HCT116 (cell line): ENCODE measurements around the gene TTC39C. TPM values are rescaled to one million over a fixed set of nuclear protein-coding genes. Genes with fewer than 3 reads are reported as not detected.

ENCODE experiments used
- ATAC-seq: fragments of 200-7000 bp; cut with Tn5 transposase; 2 replicates; pipeline ENCODE4 v1.9.1; 2020; ENCODE audit warnings: mild to moderate bottlenecking, moderate library complexity
- BruUV-seq: library from RNA; stranded (reverse); fragments of 400-500 nt; replicated peaks from 2 replicates; lab custom pipeline; 2021; lab: Mats Ljungman, UMichigan
- CTCF ChIA-PET: fragments of 300-600 bp; sonication (Branson Sonifier 250); formaldehyde crosslinking; loops from one replicate; lab custom pipeline; 2021; ENCODE audit warnings: antibody characterized with exemption; lab: Charles Lee
- POLR2A ChIA-PET: fragments of 300-600, 350-600 bp; sonication (Branson Sonifier 250); formaldehyde crosslinking; loops from one replicate; lab custom pipeline; 2021; ENCODE audit warnings: antibody characterized with exemption; lab: Charles Lee
- RAD21 ChIA-PET, 2 experiments: fragments of 300-600 bp; sonication (Branson Sonifier 250); formaldehyde crosslinking; loops; one replicate each; lab custom pipeline; 2023; ENCODE audit warnings: low total read pairs in 2 of 2; ENCODE audit not compliant: uncharacterized antibody in 2 of 2, unreplicated experiment in 2 of 2, low non-redundant PET in 1 of 2; lab: Charles Lee
- DNase-seq: peaks from one replicate; pipeline ENCODE4 v3.0.0-alpha.2; 2010; ENCODE audit warnings: low read depth, low spot score
- H2AFZ ChIP-seq: fragments of 200-600 bp; shearing (Covaris generic), sonication (generic); 2 replicates; pipeline ENCODE4 v1.6.1; 2017; ENCODE audit warnings: low read depth, mixed run types, mixed read lengths, antibody characterized with exemption, low read length; ENCODE audit not compliant: poor library complexity, severe bottlenecking
- H3K27ac ChIP-seq: 2 replicates; pipeline ENCODE4 v1.5.1; 2012; ENCODE audit warnings: low read depth, low read length
- H3K27me3 ChIP-seq: fragments of 200-600 bp; sonication (generic); 2 replicates; pipeline ENCODE4 v1.6.1; 2016; ENCODE audit warnings: mixed run types, low read length, mixed read lengths; ENCODE audit not compliant: insufficient read depth
- H3K36me3 ChIP-seq, 2 experiments: fragments of 200-500 bp in 1 of 2; fragments of 200-600 bp in 1 of 2; sonication (Bioruptor generic) in 1 of 2; sonication (generic) in 1 of 2; 2 replicates each; pipeline versions ENCODE4 v1.5.1 to v1.6.1; 2014 to 2016; ENCODE audit warnings: low read length in 2 of 2, inconsistent platforms in 1 of 2, mixed read lengths in 1 of 2, mixed run types in 1 of 2; ENCODE audit not compliant: insufficient read depth in 2 of 2, control insufficient read depth in 1 of 2
- H3K4me1 ChIP-seq, 2 experiments: fragments of 200-600 bp in 1 of 2; sonication (generic) in 1 of 2; 2 replicates each; pipeline versions ENCODE4 v1.5.1 to v1.6.1; 2012 to 2017; ENCODE audit warnings: low read length in 2 of 2, inconsistent platforms in 1 of 2, mild to moderate bottlenecking in 1 of 2, mixed read lengths in 1 of 2, mixed run types in 1 of 2, moderate library complexity in 1 of 2; ENCODE audit not compliant: insufficient read depth in 2 of 2, control insufficient read depth in 1 of 2
- H3K4me2 ChIP-seq: fragments of 200-600 bp; sonication (generic); 2 replicates; pipeline ENCODE4 v1.6.1; 2017; ENCODE audit warnings: mixed run types, low read length, mixed read lengths
- H3K4me3 ChIP-seq, 2 experiments: fragments of 200-600 bp in 1 of 2; sonication (generic) in 1 of 2; replicated peaks in 1 of 2; 2 replicates each; pipeline ENCODE4 v1.5.1; 2011 to 2016; ENCODE audit warnings: low read length in 2 of 2, control low read depth in 1 of 2, low read depth in 1 of 2, mild to moderate bottlenecking in 1 of 2, mixed read lengths in 1 of 2, mixed run types in 1 of 2
- H3K79me2 ChIP-seq: fragments of 200-600 bp; sonication (generic); 2 replicates; pipeline ENCODE4 v1.6.1; 2017; ENCODE audit warnings: mild to moderate bottlenecking, mixed run types, low read length, moderate library complexity, mixed read lengths; ENCODE audit not compliant: insufficient read depth
- H3K9ac ChIP-seq: fragments of 200-600 bp; sonication (generic); 2 replicates; pipeline ENCODE4 v1.6.1; 2016; ENCODE audit warnings: low read length, mixed read lengths
- H3K9me2 ChIP-seq: fragments of 200-600 bp; sonication (generic), shearing (Covaris generic); 2 replicates; pipeline ENCODE4 v1.6.1; 2017; ENCODE audit warnings: mixed run types, mild to moderate bottlenecking, moderate library complexity; ENCODE audit not compliant: insufficient read depth
- H3K9me3 ChIP-seq, 2 experiments: fragments of 200-500 bp in 1 of 2; fragments of 200-600 bp in 1 of 2; sonication (Bioruptor generic) in 1 of 2; sonication (generic) in 1 of 2; 2 replicates each; pipeline ENCODE4 v1.6.1; 2014 to 2017; ENCODE audit warnings: low read length in 2 of 2, mixed read lengths in 2 of 2, inconsistent platforms in 1 of 2, low read depth in 1 of 2, mild to moderate bottlenecking in 1 of 2, mixed run types in 1 of 2, moderate library complexity in 1 of 2; ENCODE audit not compliant: control insufficient read depth in 1 of 2, insufficient read depth in 1 of 2
- H4K20me1 ChIP-seq: fragments of 200-600 bp; sonication (generic), shearing (Covaris generic); 2 replicates; pipeline ENCODE4 v1.6.1; 2017; ENCODE audit warnings: mixed run types, mild to moderate bottlenecking, moderate library complexity; ENCODE audit not compliant: insufficient read depth
- CBX3 ChIP-seq: IDR thresholded peaks from 2 replicates; pipeline ENCODE4 v1.6.1; 2012; ENCODE audit warnings: low read depth
- CEBPB ChIP-seq: IDR thresholded peaks from 2 replicates; pipeline ENCODE4 v1.6.1; 2012; ENCODE audit warnings: low read depth
- EZH2 ChIP-seq: fragments of 200-600 bp; sonication (generic); IDR thresholded peaks from 2 replicates; pipeline ENCODE4 v1.6.1; 2017; ENCODE audit warnings: antibody characterized with exemption, mixed run types
- EZH2phosphoT487 ChIP-seq: fragments of 200-600 bp; IDR thresholded peaks from 2 replicates; pipeline ENCODE4 v1.6.1; 2018; ENCODE audit warnings: antibody characterized with exemption, borderline replicate concordance
- FOSL1 ChIP-seq: IDR thresholded peaks from 2 replicates; pipeline ENCODE4 v1.6.1; 2012; ENCODE audit warnings: low read depth
- JUND ChIP-seq: IDR thresholded peaks from 2 replicates; pipeline ENCODE4 v1.6.1; 2012
- POLR2A ChIP-seq: IDR thresholded peaks from 2 replicates; pipeline ENCODE4 v1.7.0; 2011; ENCODE audit warnings: borderline replicate concordance; ENCODE audit not compliant: insufficient read depth, insufficient read length; ENCODE audit errors: extremely low read depth
- POLR2AphosphoS5 ChIP-seq: IDR thresholded peaks from 2 replicates; pipeline ENCODE4 v1.6.1; 2011; ENCODE audit warnings: mild to moderate bottlenecking, low read depth, low read length, moderate library complexity
- SIN3A ChIP-seq: IDR thresholded peaks from 2 replicates; pipeline ENCODE4 v1.6.1; 2012; ENCODE audit warnings: low read depth
- SP1 ChIP-seq: IDR thresholded peaks from 2 replicates; pipeline ENCODE4 v1.6.1; 2012; ENCODE audit warnings: low read depth
- TCF7L2 ChIP-seq: IDR thresholded peaks from 2 replicates; pipeline ENCODE4 v1.7.0; 2011; ENCODE audit warnings: borderline replicate concordance, inconsistent platforms; ENCODE audit not compliant: insufficient read depth, insufficient read length; ENCODE audit errors: extremely low read depth
- YY1 ChIP-seq: IDR thresholded peaks from 2 replicates; pipeline ENCODE4 v1.6.1; 2011; ENCODE audit warnings: low read length, low read depth, moderate library complexity, mild to moderate bottlenecking; ENCODE audit not compliant: insufficient replicate concordance; ENCODE audit errors: extremely low read depth
- ZFX ChIP-seq: fragments of 450-650 bp; IDR thresholded peaks from 2 replicates; pipeline ENCODE4 v1.6.1; 2017
- ZNF274 ChIP-seq: fragments of 200-500 bp; sonication (Bioruptor generic); IDR thresholded peaks from 2 replicates; pipeline ENCODE4 v1.6.1; 2014; ENCODE audit warnings: mild to moderate bottlenecking, low read depth, low read length, inconsistent platforms
- intact Hi-C: fragments of 100-400 bp; cut with micrococcal nuclease; formaldehyde crosslinking; loops from 2 replicates; pipeline ENCODE4 v1.10.0; 2022
- total RNA-seq: library from RNA; stranded (reverse); gene quantifications from one replicate; pipeline ENCODE4 v1.2.1, GENCODE V29; 2021; ENCODE audit not compliant: unreplicated experiment
- TF ChIP-seq, protein P1 (sequence below), 3 experiments: fragments of 200-600 bp in 1 of 3; sonication (generic) in 1 of 3; IDR thresholded peaks in 2 of 3; conservative IDR thresholded peaks in 1 of 3; 2 replicates each; pipeline ENCODE4 v1.5.1; 2012 to 2017; ENCODE audit warnings: low read depth in 2 of 3, low read length in 2 of 3, antibody characterized with exemption in 1 of 3, borderline replicate concordance in 1 of 3, control low read depth in 1 of 3, mild to moderate bottlenecking in 1 of 3, mixed read lengths in 1 of 3, mixed run types in 1 of 3, moderate library complexity in 1 of 3; ENCODE audit not compliant: insufficient read depth in 1 of 3
- TF ChIP-seq, protein P2 (sequence below): IDR thresholded peaks from 2 replicates; pipeline ENCODE4 v1.6.1; 2012

TTC39C gene
- total RNA-seq, 1 experiment from 2014 or later = 24.8 TPM

DNA sequence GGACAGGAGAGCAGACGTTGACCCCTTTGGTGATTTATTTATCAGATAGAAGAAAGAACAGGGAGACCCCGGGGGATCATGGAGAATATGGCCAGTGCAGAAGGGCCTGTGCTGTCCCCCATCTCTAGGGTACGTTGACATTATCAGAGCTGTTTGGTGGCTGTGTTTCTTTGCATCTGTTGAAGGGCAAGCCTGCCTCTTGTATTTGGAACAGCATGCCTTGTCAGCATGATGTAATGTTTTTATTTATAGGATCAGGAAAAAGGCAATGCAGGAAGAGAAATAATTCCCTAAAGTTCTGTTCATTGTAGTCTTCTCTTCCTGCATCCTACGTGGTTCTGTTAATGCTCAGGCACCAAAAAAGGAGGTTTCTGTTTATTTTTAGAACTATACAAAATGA lies 74.5 kb downstream of the TTC39C start:
- H3K4me2 ChIP-seq = no peak overlapping the region
- no peaks in the 10 kb centered on the region for H3K9me3 ChIP-seq
- H3K27me3 ChIP-seq = no peaks in the 10 kb centered on the region
- H2AFZ ChIP-seq = no peak overlapping the region
- H4K20me1 ChIP-seq = no peaks in the 10 kb centered on the region
- ATAC-seq = no peak
- POLR2A ChIA-PET = no interaction called here
- H3K36me3 ChIP-seq = no peaks in the 10 kb centered on the region
- no peak overlapping the region for H3K4me3 ChIP-seq
- intact Hi-C loops = no loop called here
- TF ChIP-seq SIN3A = no peak
- TF ChIP-seq POLR2A = no peak
- no peak for TF ChIP-seq YY1
- TF ChIP-seq TCF7L2 = no peak
- TF ChIP-seq EZH2phosphoT487 = no peak
- TF ChIP-seq CEBPB = no peak
- TF ChIP-seq EZH2 = no peak
- no peak for TF ChIP-seq FOSL1
- no peak for TF ChIP-seq ZNF274
- TF ChIP-seq POLR2AphosphoS5 = no peak
- H3K9ac ChIP-seq = no peak overlapping the region
- BruUV-seq = no TSS peak
- no peak for DNase-seq
- RAD21 ChIA-PET = no interaction called here
- no peaks in the 10 kb centered on the region for H3K4me1 ChIP-seq
- H3K27ac ChIP-seq = no peak overlapping the region
- CTCF ChIA-PET = no interaction called here
- no peaks in the 10 kb centered on the region for H3K79me2 ChIP-seq
- H3K9me2 ChIP-seq = no peaks in the 10 kb centered on the region

DNA sequence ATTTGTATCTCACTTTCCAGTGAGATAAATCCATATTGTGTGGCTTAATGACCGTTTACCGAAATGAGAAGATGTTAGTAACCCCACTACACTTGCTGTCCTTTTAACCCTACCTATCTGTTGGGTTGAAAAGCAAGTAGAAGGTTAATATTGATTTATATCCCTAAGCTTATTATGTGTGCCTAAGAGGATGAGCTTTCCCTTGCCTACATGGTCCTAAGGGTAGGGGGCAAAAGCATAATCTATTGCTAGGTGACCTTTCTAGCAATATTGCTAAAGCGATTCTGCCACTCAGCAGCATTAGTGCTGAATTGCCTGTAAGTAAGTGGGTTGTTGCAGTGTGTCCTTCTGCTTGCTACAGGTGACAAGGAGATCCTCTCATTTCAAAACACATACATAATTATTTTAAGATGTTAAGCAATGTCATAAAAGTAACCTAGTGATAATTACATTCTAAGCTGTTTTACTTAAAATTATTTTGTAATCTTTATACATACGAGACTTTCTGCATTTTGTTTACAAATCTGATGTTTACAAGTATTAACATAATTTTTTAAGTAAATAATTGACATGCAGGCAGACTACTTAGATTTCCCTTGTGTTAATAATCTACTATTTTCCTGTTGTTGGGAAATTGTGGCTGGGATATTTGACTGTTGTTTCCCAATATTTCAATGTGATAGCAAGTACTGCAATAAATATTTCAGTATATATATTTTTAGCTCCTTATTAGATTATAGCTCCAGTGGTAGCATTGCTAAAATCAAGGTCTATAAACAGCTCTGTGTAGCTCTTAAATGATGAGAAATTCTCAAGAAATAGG lies 75.2 kb downstream of the TTC39C start:
- no peaks in the 10 kb centered on the region for H3K4me1 ChIP-seq
- CTCF ChIA-PET = no interaction called here
- ATAC-seq (no peak), DNase-seq (no peak)
- intact Hi-C loops = no loop called here
- H3K4me2 ChIP-seq = no peak overlapping the region
- H3K27me3 ChIP-seq = no peaks in the 10 kb centered on the region
- no peaks in the 10 kb centered on the region for H3K79me2 ChIP-seq
- BruUV-seq = no TSS peak
- no peak overlapping the region for H3K9ac ChIP-seq
- no peak overlapping the region for H3K4me3 ChIP-seq
- no peaks in the 10 kb centered on the region for H4K20me1 ChIP-seq
- no peaks in the 10 kb centered on the region for H3K36me3 ChIP-seq
- TF ChIP-seq TCF7L2 (no peak), ZFX (no peak), SP1 (no peak), ZNF274 (no peak), POLR2AphosphoS5 (no peak), EZH2 (no peak), CBX3 (no peak), EZH2phosphoT487 (no peak), CEBPB (no peak), JUND (no peak)
- TF ChIP-seq, protein P1, sequence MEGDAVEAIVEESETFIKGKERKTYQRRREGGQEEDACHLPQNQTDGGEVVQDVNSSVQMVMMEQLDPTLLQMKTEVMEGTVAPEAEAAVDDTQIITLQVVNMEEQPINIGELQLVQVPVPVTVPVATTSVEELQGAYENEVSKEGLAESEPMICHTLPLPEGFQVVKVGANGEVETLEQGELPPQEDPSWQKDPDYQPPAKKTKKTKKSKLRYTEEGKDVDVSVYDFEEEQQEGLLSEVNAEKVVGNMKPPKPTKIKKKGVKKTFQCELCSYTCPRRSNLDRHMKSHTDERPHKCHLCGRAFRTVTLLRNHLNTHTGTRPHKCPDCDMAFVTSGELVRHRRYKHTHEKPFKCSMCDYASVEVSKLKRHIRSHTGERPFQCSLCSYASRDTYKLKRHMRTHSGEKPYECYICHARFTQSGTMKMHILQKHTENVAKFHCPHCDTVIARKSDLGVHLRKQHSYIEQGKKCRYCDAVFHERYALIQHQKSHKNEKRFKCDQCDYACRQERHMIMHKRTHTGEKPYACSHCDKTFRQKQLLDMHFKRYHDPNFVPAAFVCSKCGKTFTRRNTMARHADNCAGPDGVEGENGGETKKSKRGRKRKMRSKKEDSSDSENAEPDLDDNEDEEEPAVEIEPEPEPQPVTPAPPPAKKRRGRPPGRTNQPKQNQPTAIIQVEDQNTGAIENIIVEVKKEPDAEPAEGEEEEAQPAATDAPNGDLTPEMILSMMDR (IDR thresholded peaks at IDR 0.05 in 2 of 3, conservative IDR thresholded peaks at IDR 0.05 in 1 of 3; ENCODE audit: borderline replicate concordance in 1 of 3, insufficient read depth in 1 of 3, low read depth in 2 of 3, low read length in 2 of 3) = no peak
- TF ChIP-seq, protein P2, sequence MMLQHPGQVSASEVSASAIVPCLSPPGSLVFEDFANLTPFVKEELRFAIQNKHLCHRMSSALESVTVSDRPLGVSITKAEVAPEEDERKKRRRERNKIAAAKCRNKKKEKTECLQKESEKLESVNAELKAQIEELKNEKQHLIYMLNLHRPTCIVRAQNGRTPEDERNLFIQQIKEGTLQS = no peak
- H3K9me3 ChIP-seq = no peaks in the 10 kb centered on the region
- RAD21 ChIA-PET = no interaction called here
- H3K9me2 ChIP-seq = no peaks in the 10 kb centered on the region
- POLR2A ChIA-PET = no interaction called here
- H3K27ac ChIP-seq = no peak overlapping the region
- no peak overlapping the region for H2AFZ ChIP-seq
